ENCODE results near the gene TM4SF1. TPM values are rescaled to one million over a fixed set of nuclear protein-coding genes. Genes with fewer than 3 reads are reported as not detected.

Gene TM4SF1
- total RNA-seq (2021; fragmentation: NEBNext Ultra II Directional; extraction: Animal tissue kit (Norgen Biotek cat#: 25700)): 10 to 100 TPM in 4 of 6 experiments, 1 to 10 TPM in 2; 6.5 to 80.1 (median 74.8) TPM
- long read RNA-seq, transcript TM4SF1-201 (5 exons, 1,771 nt): major isoform, 18 of 21 reads
- long read RNA-seq, partial matches to known transcripts: 0 of 21 reads
- long read RNA-seq, other reads (novel, unspliced or antisense): 2 of 21 reads

GRCh38 chr3:149377408-149378364 is at the start of gene TM4SF1:
Gene TM4SF1, minus strand, starts transcription at chr3:149377649. Its CDS starts 102 bp downstream, at chr3:149377547.
- Mint-ChIP-seq H3K27ac (peak within 1 kb of the TSS; percentile 88), H3K4me1 (ENCODE audit: low read depth) (peaks cover 84% of the 10 kb centered on the region), H3K36me3 (ENCODE audit: low read depth) (peaks cover 33% of the 10 kb centered on the region), H3K9me3 (no peaks in the 10 kb centered on the region; the same call in 1 of the 2 replicates), H3K4me3 (peak within 1 kb of the TSS; percentile 82), H3K27me3 (ENCODE audit: insufficient read depth) (no peaks in the 10 kb centered on the region; the same call in none of the 2 replicates)
- TF ChIP-seq, protein P1, sequence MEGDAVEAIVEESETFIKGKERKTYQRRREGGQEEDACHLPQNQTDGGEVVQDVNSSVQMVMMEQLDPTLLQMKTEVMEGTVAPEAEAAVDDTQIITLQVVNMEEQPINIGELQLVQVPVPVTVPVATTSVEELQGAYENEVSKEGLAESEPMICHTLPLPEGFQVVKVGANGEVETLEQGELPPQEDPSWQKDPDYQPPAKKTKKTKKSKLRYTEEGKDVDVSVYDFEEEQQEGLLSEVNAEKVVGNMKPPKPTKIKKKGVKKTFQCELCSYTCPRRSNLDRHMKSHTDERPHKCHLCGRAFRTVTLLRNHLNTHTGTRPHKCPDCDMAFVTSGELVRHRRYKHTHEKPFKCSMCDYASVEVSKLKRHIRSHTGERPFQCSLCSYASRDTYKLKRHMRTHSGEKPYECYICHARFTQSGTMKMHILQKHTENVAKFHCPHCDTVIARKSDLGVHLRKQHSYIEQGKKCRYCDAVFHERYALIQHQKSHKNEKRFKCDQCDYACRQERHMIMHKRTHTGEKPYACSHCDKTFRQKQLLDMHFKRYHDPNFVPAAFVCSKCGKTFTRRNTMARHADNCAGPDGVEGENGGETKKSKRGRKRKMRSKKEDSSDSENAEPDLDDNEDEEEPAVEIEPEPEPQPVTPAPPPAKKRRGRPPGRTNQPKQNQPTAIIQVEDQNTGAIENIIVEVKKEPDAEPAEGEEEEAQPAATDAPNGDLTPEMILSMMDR (IDR thresholded peaks at IDR 0.05): no peak; the same call in 1 of the 2 replicates
- DNase-seq: peak; percentile 55

- no peaks in the 10 kb centered on the region for H3K9me3 Mint-ChIP-seq
- no peak overlapping the region for H3K4me3 Mint-ChIP-seq
- no peaks in the 10 kb centered on the region; the same call in 1 of the 2 replicates for H3K27me3 Mint-ChIP-seq (ENCODE audit: insufficient read depth)
- DNase-seq: no peak
- H3K4me1 Mint-ChIP-seq (ENCODE audit: low read depth): peaks cover 15% of the 10 kb centered on the region; the same call in 1 of the 2 replicates
- TF ChIP-seq, protein P1 (IDR thresholded peaks at IDR 0.05): no peak
- H3K27ac Mint-ChIP-seq: no peak overlapping the region
- H3K36me3 Mint-ChIP-seq (ENCODE audit: low read depth): no peaks in the 10 kb centered on the region
These were observed 48.9 kb upstream of the TM4SF1 start for GRCh38 chr3:149426325-149426724.

GRCh38 chr3:149424918-149425317 is 47.5 kb upstream of the TM4SF1 start:
- Mint-ChIP-seq H3K4me3 (no peak overlapping the region), H3K9me3 (no peaks in the 10 kb centered on the region), H3K36me3 (ENCODE audit: low read depth) (no peaks in the 10 kb centered on the region), H3K27me3 (ENCODE audit: insufficient read depth) (no peaks in the 10 kb centered on the region; the same call in 1 of the 2 replicates), H3K4me1 (ENCODE audit: low read depth) (peaks cover 19% of the 10 kb centered on the region), H3K27ac (no peak overlapping the region)
- DNase-seq: no peak
- TF ChIP-seq, protein P1 (IDR thresholded peaks at IDR 0.05): no peak

- H3K36me3 Mint-ChIP-seq (ENCODE audit: low read depth): no peaks in the 10 kb centered on the region
- H3K9me3 Mint-ChIP-seq: no peaks in the 10 kb centered on the region
- TF ChIP-seq, protein P1 (IDR thresholded peaks at IDR 0.05): no peak
- H3K4me1 Mint-ChIP-seq (ENCODE audit: low read depth): peaks cover 34% of the 10 kb centered on the region
- H3K27me3 Mint-ChIP-seq (ENCODE audit: insufficient read depth): no peaks in the 10 kb centered on the region; the same call in 1 of the 2 replicates
- DNase-seq: no peak
- no peak overlapping the region for H3K4me3 Mint-ChIP-seq
- no peak overlapping the region for H3K27ac Mint-ChIP-seq
These were observed 44.3 kb upstream of the TM4SF1 start for GRCh38 chr3:149421764-149422163.

DNA sequence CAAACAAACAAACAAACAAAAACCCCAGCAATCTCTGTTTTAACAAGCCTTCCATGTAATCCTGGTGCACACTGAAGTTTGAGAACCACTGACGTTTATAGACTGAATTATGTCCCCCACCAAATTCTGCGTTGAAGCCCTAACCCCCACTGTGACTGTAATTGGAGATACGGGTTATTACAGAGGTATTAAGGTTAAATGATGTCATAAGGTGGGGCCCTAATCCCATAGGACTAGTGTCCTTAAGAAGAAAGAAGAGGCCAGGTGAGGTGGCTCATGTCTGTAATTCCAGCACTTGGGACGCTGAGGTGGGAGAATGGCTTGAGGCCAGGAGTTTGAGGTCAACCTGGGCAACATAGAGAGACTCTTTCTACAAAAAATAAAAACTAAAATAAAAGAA is 42.4 kb upstream of the TM4SF1 start:
- Mint-ChIP-seq H3K4me1 (ENCODE audit: low read depth) (peaks cover 31% of the 10 kb centered on the region), H3K27ac (no peak overlapping the region), H3K9me3 (no peaks in the 10 kb centered on the region), H3K27me3 (ENCODE audit: insufficient read depth) (no peaks in the 10 kb centered on the region), H3K36me3 (ENCODE audit: low read depth) (no peaks in the 10 kb centered on the region), H3K4me3 (no peak overlapping the region)
- DNase-seq: no peak
- TF ChIP-seq, protein P1 (IDR thresholded peaks at IDR 0.05): no peak

Data from HFFc6 (cell line).